PC-9 (cell line): ENCODE data around the gene USP49.

Source experiments
- CTCF ChIP-seq: fragments of 200-600 bp; sonication (generic); conservative IDR thresholded peaks from 2 replicates; pipeline ENCODE4 v1.6.1; 2017; ENCODE audit warnings: mixed run types, antibody characterized with exemption, mild to moderate bottlenecking, moderate library complexity
- EZH2 ChIP-seq: fragments of 200-600 bp; sonication (generic); IDR thresholded peaks from 2 replicates; pipeline ENCODE4 v1.8.0; 2017; ENCODE audit warnings: antibody characterized with exemption, low read depth

- TF ChIP-seq CTCF (no peak), EZH2 (no peak)
Measured at GRCh38 chr6:41826343-41827022, 68.7 kb downstream of the USP49 start.
